Activated CD8-positive, alpha-beta T cell treated with anti-CD3 and anti-CD28 coated beads for 36 hours (primary cell): ENCODE data around the gene SMURF2. TPM values are rescaled to one million over a fixed set of nuclear protein-coding genes. Genes with fewer than 3 reads are reported as not detected.

ENCODE experiments used
- ATAC-seq: fragments of 200-7000 bp; cut with Tn5 transposase; one replicate; pipeline ENCODE4 v1.10.0; 2021; ENCODE audit warnings: mild to moderate bottlenecking, moderate library complexity
- CTCF ChIA-PET: fragments of 350-600 bp; sonication (Branson Sonifier 250); formaldehyde crosslinking; loops from one replicate; lab custom pipeline; 2021; ENCODE audit warnings: antibody characterized with exemption; lab: Charles Lee
- POLR2A ChIA-PET: fragments of 350-600 bp; sonication (Branson Sonifier 250); formaldehyde crosslinking; loops from one replicate; lab custom pipeline; 2021; ENCODE audit warnings: antibody characterized with exemption; lab: Charles Lee
- DNase-seq: peaks from one replicate; pipeline ENCODE4 v3.0.0-alpha.2; 2020
- H3K27ac Mint-ChIP-seq: one replicate; pipeline ENCODE4 v1.8.0; 2021; ENCODE audit warnings: mild to moderate bottlenecking, mixed read lengths
- H3K27me3 Mint-ChIP-seq: one replicate; pipeline ENCODE4 v1.8.0; 2021; ENCODE audit warnings: mixed read lengths
- H3K36me3 Mint-ChIP-seq: one replicate; pipeline ENCODE4 v1.8.0; 2021; ENCODE audit warnings: low read depth, mixed read lengths
- H3K4me1 Mint-ChIP-seq: one replicate; pipeline ENCODE4 v1.8.0; 2021; ENCODE audit warnings: low read depth, mixed read lengths
- H3K4me3 Mint-ChIP-seq: one replicate; pipeline ENCODE4 v1.8.0; 2021; ENCODE audit warnings: mild to moderate bottlenecking, moderate library complexity, mixed read lengths
- H3K9me3 Mint-ChIP-seq: one replicate; pipeline ENCODE4 v1.8.0; 2021; ENCODE audit warnings: mixed read lengths
- intact Hi-C: fragments of 100-400 bp; cut with micrococcal nuclease; formaldehyde crosslinking; loops from one replicate; pipeline ENCODE4 v1.10.0; 2022
- total RNA-seq, 2 experiments: library from RNA; stranded (reverse); gene quantifications; one replicate each; pipeline ENCODE4 v1.2.3, GENCODE V29; 2021
- TF ChIP-seq, protein P1 (sequence below): fragments of 200-600 bp; IDR thresholded peaks from one replicate; pipeline ENCODE4 v1.8.0; 2022; ENCODE audit warnings: antibody characterized with exemption, mild to moderate bottlenecking

SMURF2 gene
- total RNA-seq, 2 experiments from 2014 or later: 13.8 to 13.9 TPM

DNA sequence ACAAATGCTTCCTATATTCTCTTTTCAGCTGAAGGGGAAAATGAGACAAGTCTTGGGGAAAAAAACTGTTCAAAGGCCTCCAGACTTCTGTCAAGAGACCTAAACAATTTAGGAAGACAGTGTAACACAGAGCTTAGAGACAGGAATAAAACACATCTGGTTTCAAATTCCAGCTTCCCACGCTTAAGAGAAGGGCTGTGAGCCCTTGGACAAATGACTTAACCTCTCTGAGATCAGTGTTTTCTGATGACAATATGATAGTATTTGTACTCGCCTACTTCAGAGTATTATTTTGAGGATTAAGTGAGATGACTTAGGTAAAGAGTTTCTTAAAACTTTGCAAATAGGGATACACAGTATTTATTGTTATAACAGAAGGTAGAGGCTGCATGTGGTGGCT lies 29.5 kb downstream of the SMURF2 start:
- Mint-ChIP-seq H3K4me3 (no peak overlapping the region), H3K27ac (no peak overlapping the region), H3K4me1 (peaks cover 68% of the 10 kb centered on the region), H3K36me3 (peaks cover 10% of the 10 kb centered on the region), H3K27me3 (no peaks in the 10 kb centered on the region), H3K9me3 (no peaks in the 10 kb centered on the region)
- intact Hi-C loops: no loop called here
- ATAC-seq (no peak), DNase-seq (no peak)
- TF ChIP-seq, protein P1, sequence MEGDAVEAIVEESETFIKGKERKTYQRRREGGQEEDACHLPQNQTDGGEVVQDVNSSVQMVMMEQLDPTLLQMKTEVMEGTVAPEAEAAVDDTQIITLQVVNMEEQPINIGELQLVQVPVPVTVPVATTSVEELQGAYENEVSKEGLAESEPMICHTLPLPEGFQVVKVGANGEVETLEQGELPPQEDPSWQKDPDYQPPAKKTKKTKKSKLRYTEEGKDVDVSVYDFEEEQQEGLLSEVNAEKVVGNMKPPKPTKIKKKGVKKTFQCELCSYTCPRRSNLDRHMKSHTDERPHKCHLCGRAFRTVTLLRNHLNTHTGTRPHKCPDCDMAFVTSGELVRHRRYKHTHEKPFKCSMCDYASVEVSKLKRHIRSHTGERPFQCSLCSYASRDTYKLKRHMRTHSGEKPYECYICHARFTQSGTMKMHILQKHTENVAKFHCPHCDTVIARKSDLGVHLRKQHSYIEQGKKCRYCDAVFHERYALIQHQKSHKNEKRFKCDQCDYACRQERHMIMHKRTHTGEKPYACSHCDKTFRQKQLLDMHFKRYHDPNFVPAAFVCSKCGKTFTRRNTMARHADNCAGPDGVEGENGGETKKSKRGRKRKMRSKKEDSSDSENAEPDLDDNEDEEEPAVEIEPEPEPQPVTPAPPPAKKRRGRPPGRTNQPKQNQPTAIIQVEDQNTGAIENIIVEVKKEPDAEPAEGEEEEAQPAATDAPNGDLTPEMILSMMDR: no peak
- ChIA-PET CTCF (interaction anchor here (1.3 to 5.1 kb wide), 2 partner anchors 10 to 17 kb away, joined by 5 to 20 read pairs; no protein-coding TSS in a partner anchor), POLR2A (interaction anchor here (0.7 to 1.5 kb wide), 4 partner anchors 12 to 25 kb away, joined by 3 to 4 read pairs (median 3); no protein-coding TSS in a partner anchor)

DNA sequence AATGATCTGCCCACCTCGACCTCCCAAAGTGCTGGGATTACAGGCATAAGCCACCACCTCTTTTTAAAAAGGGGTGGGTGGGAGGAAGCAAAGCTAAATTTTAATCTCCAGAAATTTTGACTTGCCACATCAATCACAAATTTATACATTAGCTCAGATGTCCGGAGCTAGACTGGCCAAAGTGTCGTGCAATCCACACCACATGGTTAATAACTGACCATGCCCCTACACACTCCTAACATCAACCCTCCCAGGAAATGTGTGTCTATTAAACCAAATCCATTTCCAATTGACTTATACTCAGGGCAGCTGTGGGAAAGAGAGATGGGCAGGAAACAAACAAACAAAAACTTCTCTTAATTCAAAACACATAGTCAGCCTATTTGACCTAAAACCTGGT lies 29.9 kb downstream of the SMURF2 start:
- no peak overlapping the region for H3K27ac Mint-ChIP-seq
- no peaks in the 10 kb centered on the region for H3K9me3 Mint-ChIP-seq
- TF ChIP-seq, protein P1: no peak
- peaks cover 72% of the 10 kb centered on the region for H3K4me1 Mint-ChIP-seq
- ATAC-seq (no peak), DNase-seq (no peak)
- ChIA-PET POLR2A (interaction anchor here (0.7 to 1.5 kb wide), 4 partner anchors 12 to 25 kb away, joined by 3 to 4 read pairs (median 3); no protein-coding TSS in a partner anchor), CTCF (interaction anchor here (1.3 to 5.1 kb wide), 2 partner anchors 10 to 18 kb away, joined by 5 to 20 read pairs; no protein-coding TSS in a partner anchor)
- no peak overlapping the region for H3K4me3 Mint-ChIP-seq
- intact Hi-C loops: no loop called here
- H3K36me3 Mint-ChIP-seq: peaks cover 9% of the 10 kb centered on the region
- H3K27me3 Mint-ChIP-seq: no peaks in the 10 kb centered on the region

DNA sequence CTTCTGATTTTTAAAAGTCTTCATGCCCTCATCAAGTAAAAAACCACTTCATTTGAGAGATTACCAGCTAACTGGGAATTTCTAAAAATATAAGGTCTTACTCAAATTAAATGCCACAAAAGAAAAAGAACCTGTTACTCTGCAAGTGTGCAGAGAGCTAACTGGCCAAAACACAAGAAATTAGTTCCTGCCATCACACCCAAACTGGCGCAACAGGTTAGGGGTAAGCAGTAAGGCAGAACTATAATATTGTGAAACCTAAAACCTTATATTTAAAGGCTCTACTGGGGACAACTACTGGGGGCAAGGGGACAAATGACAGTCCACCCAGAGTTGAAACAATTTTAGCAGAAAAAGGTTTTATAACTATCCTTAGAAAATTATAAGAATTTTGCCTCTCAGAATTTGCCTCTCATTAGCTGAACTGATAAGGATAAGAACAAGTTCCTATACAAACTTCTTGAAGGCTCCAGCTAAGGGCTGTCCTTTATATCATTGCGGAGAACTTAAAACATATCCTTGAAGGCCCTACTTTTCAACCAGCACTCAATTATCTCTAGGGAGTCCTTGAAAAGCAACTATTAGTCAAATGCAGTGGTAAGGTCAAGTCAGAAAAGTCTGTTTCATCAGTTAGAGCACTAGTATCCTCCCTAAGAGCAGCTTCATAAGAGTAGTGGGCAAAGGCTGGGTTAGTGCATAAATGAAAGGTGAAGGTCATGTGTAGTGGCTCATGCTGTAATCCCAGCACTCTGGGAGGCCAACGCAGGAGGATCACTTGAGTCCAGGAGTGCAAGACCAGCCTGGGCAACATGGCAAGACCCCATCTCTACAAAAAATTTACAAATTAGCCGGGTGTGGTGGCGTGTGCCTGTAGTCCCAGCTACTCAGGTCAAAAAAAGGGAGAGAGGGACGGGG lies 31.5 kb downstream of the SMURF2 start:
- intact Hi-C loops: no loop called here
- Mint-ChIP-seq H3K9me3 (no peaks in the 10 kb centered on the region), H3K27ac (peak overlapping the region; percentile 20), H3K4me1 (peaks cover 68% of the 10 kb centered on the region), H3K27me3 (no peaks in the 10 kb centered on the region), H3K4me3 (no peak overlapping the region), H3K36me3 (peaks cover 8% of the 10 kb centered on the region)
- no peak for DNase-seq
- POLR2A ChIA-PET: interaction anchor here (0.6 to 2.4 kb wide), 5 partner anchors 10 to 598 kb away, joined by 3 to 7 read pairs (median 5); no protein-coding TSS in a partner anchor
- TF ChIP-seq, protein P1: no peak
- CTCF ChIA-PET: interaction anchor here (5.1 kb wide), 1 partner anchor 19 kb away, joined by 20 read pairs; no protein-coding TSS in a partner anchor
- no peak for ATAC-seq

DNA sequence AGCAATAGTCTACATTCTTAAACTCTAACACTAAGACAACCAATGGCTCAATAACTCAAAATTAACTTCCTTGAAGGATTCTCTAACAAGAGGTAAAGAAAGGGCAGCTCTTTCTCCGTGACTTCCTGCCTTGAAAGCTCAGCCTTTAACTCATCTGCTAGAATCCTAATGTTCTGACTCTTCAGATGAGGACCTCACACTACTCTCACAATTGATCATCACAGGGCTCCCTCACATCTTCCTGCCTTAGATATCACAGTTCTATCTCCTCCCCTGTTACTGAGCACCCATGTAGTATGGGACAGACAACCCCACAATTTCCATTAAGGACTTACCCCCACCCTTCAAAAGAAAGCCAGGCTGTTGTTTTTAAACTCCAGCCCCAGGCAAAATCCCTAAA lies 33.5 kb downstream of the SMURF2 start:
- Mint-ChIP-seq H3K4me3 (peak overlapping the region; percentile 61), H3K4me1 (peaks cover 54% of the 10 kb centered on the region), H3K9me3 (no peaks in the 10 kb centered on the region), H3K27me3 (no peaks in the 10 kb centered on the region), H3K36me3 (peaks cover 2% of the 10 kb centered on the region), H3K27ac (peak overlapping the region; percentile 87)
- intact Hi-C loops: no loop called here
- DNase-seq (peak; percentile 47), ATAC-seq (peak; percentile 97)
- ChIA-PET POLR2A (no interaction called here), CTCF (interaction anchor here (1.2 to 1.5 kb wide), 2 partner anchors 20 to 111 kb away, joined by 3 to 4 read pairs; no protein-coding TSS in a partner anchor)
- TF ChIP-seq, protein P1: no peak
